COLO829 (cell line): ENCODE data around the gene PPIP5K1.

Source experiments
- DNase-seq: peaks from one replicate; pipeline ENCODE4 v3.0.0; 2012; ENCODE audit warnings: low spot score

The PPIP5K1 gene

DNA sequence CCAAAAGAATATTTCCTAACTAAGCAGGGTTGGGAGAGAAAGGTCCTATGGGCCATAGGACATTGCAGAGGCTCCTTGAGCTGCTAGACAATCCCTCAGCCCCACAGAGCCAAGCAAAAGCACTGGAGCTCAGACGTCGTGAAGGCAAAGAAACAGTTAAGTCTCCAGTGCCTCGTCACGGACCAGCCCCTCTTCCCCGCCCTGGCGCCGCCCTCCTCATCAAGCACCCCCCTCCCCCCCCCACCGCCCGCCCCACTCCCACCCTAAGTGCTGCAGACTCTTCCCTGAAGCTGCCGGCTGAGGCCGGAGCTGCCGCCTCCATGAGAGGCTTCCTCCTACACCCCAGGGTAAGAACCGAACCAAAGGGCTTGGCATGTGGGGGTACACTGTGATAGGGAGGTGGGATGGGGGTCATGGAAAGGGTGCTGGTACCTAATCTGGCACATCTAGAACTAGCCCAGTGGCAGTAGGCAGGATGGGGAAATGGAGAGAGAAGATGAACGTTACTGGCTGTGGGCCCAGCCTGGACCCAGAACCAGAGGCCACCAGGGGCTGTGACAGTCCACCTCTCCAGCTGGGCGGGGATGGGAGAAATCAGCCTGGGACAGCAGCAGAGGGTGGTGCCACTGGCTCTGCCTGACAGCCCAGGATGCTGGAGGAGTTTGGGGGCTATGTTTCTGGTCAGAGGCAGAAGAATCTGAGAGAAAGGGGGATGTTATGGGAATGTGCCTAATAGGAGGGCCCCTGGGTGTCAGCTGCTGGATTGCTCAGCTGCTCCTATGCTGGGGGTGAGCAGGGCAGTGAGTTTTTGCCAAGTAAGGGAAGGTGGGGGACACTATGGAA lies 72.4 kb downstream of the PPIP5K1 start, which contains the start of gene MAP1A:
Gene MAP1A (plus strand): TSS at position 255 of the 843 bp plus-strand sequence. CDS start 3,866 bp downstream, outside the sequence.
- DNase-seq, result no peak

DNA sequence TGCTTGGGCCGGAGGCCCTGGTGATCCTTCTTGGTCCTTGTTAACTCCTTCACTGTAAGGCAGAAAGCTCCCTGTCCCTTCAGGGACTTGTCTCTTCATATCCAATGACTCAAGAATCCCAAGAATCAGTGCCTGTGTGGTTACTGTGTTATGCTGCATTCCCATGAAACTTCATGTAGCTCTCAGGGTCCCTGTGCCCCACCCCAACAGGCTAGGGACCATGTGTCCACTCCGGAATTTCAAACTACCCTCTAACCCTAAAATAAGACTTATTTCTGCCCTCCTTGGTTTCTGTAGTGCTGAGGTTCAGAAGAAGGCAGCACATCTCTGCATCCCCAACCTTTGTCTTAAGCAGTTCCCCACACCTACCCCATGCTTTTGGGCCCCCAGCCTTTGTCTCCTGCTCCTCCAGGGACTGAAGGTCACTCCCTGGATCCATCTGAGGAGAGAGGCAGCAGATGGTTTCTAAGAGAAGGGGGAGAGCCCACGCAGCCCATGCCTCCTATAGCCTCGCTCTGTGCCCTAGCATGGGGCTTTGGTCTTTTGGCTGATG lies 73.1 kb downstream of the PPIP5K1 start:
- no peak for DNase-seq

DNA sequence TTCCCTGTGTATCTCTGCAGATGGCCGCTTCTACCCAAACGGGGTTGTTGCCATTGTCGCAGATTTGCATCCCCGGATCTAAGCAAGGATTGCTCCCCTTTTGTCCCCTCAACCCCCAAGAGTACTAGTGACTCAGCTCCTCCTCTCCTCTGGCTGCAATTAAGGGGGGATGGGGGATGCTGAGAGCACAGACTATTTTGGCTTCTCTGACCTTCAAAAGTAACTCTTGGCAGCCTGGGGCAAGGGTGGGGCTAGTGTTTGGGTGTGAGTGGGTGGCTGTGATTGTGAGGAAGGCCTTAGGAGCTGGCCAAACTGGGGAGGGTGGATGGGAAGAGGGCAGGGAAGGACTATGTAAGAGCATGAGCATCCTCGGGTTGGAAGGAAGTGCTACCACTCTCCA lies 73.8 kb downstream of the PPIP5K1 start:
- no peak for DNase-seq

DNA sequence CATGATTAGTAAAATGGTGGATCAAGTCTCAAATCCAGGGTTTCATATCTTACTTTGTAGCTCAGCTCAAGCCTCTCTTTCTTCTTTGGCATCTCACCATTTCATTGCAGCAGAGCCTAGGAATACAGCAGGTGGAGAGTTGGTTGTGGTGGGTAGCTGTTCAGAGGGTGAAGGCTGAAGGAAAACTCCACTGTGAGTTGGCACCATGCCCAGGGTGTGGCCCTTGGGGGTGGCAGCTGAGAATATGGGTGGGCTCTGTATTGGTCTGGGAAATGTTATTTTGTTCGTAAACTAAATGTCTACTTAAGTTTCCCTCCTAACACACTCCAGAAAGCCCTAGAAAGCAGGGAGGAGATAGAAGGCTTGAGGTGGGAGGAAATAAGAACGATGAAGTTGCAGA lies 74.3 kb downstream of the PPIP5K1 start:
- no peak for DNase-seq

DNA sequence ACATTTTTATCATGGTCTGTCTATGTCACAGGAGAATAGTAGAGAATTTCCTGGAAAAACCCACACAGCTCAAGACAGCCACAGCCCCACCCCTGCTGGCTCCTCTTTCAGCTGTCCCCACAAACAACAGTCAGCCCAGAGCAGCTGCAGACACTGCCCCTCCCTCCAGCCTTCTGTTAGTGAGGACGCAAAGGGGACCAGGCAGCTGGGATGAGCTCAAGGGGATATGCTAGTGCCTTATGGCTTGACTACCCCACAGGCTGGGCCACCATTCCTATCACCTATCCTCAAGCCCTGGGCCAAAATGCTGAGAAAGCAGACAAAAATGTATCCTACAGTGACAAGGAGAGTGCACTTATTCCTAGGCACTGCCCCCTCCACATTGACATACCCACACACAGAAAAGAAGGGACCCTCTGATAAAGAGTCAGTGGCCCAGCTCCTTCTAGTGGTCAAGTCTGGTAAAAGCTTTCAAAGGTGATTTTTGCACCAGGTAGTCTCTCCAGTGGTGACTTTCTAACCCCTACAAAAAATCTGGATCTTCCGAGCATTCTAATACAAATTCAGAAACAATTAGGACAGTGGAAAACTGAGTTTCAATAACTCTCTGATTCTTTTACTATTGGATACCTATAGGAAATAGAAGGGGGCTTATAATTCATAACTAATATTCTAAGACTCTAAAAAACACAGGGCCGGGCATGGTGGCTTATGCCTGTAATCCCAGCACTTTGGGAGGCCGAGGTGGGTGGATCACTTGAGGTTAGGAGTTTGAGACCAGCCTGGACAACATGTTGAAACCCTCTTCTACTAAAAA lies 75.6 kb downstream of the PPIP5K1 start:
- DNase-seq, result no peak

DNA sequence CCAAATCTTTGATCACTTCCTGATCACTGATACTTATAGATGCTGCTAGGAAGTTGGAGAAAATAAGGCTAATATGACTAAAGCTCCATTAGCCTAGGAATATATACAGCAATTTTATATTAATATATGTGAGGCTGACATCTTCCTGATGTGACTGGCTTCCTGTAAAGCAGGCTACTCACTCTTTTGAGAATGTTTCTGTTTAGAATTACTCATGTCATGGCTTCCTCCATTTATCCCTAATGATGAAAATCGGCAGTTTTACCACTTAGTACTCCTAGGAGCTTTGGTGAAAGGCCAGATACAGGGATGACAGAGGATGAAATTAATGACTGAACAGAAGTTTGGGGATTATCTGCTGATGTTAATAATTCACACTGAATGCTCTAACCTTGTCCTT lies 76.5 kb downstream of the PPIP5K1 start:
- no peak for DNase-seq

DNA sequence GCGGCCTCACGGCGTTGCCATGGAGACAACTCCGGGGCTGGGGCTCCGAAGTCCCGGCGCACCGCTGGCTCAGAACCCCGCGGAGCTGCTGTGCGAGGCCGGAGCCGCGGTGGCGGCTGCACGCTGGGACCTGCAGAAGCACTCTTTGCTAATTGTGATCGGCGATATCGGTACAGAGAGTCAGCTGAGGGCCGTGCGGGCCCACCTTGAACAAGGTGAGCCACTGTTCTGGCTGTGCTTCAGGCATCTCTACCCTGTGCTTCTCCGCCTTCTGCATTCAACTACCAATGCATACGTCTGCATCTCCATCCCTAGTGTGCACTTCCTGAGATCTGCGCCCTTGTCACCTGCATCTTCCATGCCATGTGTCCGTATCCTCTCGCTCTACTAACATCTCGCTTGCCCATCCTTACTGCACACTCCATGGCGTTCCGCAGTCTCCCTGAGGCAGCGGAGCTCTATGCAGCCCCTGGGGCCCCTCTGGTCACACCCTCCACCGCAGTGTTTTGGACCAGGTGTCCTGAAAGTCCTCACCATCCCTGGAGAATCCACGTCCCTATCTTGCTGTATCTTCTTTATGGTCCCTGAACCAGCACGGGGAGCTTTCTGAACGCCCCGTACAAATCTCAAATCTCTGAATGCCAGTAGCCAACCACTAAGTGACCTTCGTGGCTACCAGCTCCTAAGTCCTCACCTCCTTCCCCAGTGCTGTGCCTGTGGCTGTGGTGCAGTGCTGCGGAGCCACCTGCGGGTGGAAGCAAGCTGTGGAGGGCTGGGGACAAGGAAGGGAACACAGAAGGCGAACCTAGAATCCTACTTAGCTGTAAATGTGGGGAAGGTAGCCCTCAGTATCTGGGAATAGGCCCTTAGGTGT lies 78.8 kb downstream of the PPIP5K1 start:
- no peak for DNase-seq

DNA sequence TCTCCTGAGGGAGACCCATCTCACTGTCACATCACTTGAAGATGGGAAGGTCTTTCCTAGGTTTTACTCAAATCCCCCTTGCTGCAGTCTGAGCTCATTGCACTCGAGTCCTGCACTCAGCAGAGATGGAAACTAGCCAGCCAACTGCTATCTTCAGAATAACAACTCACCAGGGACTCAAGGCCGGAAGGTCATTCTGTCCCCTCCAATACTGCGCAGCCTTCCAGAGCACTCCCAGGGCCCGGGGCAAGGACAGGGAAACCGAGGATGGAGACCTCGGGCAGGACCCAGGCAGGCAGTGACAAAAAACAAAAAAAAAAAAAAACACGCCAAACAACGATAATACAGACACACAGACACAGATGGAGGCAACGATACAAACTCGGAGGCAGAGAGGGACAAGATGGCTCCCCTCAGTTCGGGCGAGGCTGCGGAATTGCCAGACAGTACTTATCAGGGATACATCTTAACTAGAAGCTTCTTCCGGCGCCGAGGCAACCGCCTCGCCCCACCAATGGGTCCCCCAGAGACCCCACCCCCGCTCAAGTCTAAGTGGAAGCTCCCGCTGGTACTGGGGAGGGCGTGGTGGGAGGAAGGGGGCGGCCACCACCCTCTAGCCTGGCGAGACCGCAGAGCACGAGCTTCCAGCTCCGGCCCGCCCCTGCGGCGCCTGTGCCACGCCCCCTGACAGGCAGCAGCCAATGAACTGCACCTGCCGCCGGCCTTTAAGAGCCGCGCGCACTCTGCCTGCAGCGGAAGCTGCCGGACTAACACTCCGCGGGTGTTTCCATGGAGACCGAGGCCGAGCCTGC lies 79.6 kb downstream of the PPIP5K1 start:
- DNase-seq, result peak; percentile 88

DNA sequence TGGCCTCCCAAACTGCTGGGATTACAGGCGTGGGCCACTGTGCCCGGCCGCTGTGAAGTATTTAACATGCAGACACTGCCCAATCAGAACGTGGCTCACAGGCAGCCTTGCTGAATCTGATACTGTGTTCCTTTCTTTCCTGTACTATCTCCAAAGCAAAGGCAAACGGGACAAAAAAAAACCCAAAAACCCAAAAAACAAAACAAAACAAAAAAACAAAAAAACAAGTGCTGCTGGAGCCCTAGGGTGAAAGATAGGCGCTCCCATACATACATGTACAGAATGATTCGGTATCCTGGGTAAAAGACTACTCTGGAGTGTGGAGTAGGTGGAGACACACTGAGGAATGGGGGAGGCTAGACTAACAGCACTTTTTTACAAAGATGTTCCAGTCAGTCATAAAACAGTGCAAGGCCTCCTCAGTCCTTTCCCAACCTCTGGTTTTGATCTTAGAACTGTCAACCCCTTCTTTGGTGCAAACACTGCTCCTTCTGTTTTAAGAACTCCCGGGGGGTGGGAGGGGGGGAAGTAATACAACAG lies 80.3 kb downstream of the PPIP5K1 start:
- DNase-seq, result no peak

DNA sequence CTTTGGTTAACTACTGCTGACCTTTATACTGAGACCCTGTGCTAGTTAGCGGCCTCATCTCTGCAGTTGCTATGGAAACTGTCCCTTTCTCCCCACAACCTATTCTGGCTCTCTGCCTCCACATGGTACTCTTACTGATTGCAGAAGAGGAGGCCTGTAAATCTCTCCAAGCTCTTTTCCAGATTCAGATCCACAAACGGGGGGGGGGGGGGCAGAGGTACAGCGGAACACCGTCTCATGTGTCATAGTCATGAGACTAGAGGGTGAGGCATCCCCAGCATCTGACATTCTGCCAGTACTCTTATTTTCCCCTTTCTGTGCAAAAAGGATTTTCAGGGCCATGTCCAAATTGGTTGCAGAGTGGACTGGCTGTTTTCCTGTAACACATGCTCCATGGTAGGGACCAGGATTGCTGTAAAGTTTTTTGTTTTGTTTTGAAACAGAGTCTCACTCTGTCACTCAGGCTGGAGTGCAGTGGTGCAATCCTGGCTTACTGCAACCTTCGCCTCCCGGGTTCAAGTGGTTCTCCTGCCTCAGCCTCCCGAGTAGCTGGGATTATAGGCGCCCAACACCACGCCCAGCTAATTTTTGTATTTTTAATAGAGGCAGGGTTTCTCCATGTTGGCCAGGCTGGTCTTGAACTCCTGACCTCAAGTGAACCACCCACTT lies 80.9 kb downstream of the PPIP5K1 start:
- DNase-seq, result no peak

DNA sequence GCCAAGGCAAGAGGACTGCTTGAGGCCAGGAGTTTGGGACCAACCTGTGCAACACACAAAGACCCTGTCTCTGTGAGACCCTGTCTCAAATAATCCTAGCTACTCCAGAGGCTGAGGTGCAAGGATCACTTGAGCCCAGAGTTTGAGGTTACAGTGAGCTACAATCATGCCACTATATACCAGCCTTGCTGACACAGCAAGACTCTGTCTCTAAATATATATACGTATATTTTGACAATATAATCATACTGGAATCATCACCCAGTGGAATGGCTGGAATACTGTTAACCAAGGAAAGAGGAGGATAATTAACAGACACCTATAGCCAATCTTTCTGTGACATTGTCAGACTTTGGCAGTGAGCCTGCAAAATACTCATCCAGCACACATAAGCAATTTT lies 81.6 kb downstream of the PPIP5K1 start:
- DNase-seq, result no peak

DNA sequence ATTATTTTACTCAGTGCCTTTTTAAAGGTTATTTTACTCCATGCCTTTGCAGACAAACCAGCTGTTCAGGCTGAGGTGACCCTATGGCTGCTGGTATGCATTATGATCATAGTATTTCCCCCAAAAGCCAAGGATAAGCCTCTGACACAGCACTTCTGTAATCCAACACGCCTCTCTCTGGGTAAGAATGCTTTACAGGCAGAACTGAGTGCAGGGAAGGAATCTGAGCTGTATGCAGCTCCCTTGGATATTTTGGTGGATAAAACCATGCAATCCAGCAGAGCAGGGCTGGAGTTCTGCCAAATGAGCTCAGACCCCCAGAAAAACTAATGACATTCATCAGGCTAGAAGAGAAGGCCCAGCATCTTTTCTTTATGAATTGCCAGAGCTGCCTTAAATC lies 84.3 kb downstream of the PPIP5K1 start:
- DNase-seq, result no peak

DNA sequence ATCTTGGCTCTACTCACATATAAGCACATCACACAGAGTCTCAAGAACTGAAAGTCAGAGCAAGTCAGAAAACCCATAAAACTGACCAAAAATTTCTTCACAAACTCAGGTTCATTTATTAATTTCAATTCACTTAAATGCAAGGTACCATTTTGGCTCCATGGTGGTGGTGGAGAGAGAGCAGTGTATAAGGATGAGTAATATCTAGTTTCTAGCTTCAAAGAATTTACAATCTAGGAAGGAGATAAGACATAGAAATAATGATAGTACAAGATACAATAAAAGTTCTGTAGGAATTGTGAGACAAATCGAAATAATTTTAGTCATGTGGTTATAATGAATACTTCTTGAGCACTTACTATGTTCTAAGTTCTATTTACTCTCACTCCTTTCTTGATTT lies 90.4 kb downstream of the PPIP5K1 start:
- DNase-seq, result no peak

DNA sequence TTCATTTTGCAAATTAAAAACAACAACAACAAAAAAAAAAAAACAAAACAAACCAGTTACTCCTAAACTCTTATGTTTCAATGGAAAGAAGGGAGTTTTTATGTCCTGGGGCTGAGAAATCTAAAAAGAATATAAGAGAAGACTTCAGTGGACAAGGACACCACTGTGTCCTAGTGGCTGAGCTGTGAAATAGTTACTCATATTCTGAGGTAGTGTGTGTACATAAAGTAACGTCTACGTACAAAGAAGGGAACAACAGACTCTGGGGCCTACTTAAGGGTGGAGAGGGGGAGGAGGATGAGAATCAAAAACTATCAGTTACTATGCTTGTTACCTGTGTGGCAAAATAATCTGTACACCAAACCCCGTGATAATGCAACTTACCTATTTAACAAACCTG lies 91.0 kb downstream of the PPIP5K1 start:
- DNase-seq, result no peak

DNA sequence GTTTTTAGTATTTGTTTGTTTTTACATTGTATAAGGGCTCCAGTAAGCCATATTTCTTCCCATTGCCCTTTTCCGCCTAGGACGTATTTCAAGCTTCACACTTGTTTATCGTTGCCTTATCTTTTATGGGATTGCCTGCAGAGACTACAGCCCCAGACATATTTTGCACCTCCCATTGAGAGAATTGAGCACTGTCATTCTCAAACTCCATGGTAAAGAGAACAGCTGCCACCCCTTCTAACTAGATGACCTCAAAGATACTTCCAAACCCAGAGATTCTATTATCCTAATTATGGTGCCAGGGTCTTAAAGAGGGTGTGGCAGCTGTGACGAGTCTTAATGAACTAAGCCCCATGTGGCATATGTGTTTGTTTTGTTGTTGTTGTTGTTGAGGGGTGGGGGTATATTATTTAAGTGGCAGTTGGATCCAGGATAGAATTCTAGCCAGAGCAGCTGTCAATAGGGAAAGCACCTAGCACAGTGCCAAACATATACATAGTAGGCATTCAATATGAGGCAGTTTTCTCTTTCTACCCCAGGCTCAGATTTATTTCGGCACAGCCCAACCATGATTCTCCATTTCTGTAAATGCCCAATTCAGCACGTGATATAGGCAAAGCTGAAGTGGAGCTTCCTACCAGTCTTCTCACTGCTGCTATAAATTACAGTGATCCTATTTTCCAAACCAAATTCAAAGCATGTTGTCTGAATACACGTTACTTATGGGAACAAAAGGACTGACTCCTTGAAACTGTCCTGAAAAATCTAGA lies 96.1 kb downstream of the PPIP5K1 start:
- DNase-seq, result no peak

DNA sequence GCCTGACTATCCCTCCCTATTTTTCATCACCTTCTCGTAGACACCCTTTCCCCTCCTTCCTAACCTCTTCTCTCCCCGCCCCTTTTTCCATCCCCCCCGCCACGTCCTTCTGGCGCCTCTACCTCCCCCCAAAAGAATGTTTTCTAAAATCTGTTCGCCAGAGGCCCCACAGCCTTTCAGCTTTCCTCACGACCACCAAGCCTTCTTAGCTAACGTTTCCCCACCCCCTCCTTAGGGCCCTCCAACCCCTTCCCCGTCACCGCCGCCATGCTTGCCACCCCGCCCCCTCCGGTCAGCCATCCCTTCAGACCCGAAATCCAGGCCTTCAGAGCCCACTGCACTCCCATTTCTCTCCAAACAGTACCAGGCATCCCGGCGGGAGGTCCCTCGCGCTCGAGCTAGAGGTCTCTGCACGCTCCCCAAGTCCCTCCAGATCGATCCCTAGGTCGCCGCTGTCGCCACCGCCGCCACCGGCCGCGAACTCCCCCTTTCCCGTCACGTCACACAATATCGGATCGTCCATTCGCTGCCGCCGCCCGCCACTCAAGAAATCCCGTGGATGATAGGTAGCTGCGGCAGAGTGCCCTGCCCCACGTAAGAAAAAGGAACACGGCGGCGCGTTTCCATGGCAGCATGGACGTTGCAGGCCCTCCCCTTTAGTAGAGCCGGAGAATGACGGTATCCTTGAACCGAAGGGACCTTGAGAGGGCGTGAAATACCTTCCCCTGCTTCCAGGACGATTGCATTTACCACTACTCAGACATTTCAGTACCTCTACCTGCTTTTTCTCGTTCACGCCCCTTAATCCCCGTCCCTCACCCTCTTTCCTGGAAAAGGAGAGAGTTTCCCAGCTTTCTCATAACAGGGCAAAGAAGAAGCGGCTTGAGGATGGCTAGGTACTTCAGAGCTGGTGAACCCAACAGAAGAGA lies 97.1 kb downstream of the PPIP5K1 start, which contains the start of gene TP53BP1:
Gene TP53BP1 (minus strand): TSS at position 484 of the 929 bp plus-strand sequence. CDS start 113 bp downstream, at position 371.
- DNase-seq, result peak; percentile 96

DNA sequence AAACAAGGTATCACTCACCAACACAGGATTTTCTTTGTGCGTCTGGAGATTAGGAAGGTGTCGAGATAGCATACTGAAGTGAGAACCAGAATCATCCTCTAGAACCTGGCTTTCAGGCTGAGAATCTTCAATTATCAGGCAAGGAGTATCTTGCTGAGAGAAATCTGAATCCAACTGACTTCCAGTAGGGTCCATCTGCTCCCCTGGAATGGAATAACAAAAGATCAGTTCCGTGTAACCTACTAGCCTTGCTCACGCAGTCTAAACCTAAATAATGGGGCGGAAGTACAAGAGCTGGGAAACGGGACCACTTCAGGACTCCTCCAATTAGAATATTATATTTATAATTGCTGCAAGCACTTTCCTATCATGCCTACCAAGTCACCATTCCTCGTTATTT lies 97.7 kb downstream of the PPIP5K1 start:
- DNase-seq, result no peak

DNA sequence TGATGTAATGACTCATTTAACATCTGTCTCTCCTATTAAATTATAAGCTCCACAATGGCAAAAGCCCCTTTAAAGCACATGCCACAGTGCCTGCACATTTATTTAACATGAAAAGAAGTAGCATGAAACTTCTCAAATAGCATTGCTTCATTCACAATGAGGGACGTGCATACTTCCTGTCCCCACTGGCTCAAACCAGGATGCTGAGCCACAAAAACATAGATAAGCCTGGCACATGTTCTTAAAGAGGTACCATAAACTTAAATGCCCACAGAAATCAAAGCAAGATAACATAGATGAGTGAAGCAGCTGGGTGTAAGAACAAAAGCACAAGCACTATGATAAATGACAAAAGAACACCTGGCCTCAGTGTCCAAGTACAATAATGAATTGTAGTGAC lies 100.8 kb downstream of the PPIP5K1 start:
- DNase-seq, result no peak
